HCT116 (cell line): ENCODE data around the gene ERCC5. TPM values are rescaled to one million over a fixed set of nuclear protein-coding genes. Genes with fewer than 3 reads are reported as not detected.

Experiments
- ATAC-seq: fragments of 200-7000 bp; cut with Tn5 transposase; 2 replicates; pipeline ENCODE4 v1.9.1; 2020; ENCODE audit warnings: mild to moderate bottlenecking, moderate library complexity
- BruUV-seq: library from RNA; stranded (reverse); fragments of 400-500 nt; replicated peaks from 2 replicates; lab custom pipeline; 2021; lab: Mats Ljungman, UMichigan
- CTCF ChIA-PET: fragments of 300-600 bp; sonication (Branson Sonifier 250); formaldehyde crosslinking; loops from one replicate; lab custom pipeline; 2021; ENCODE audit warnings: antibody characterized with exemption; lab: Charles Lee
- POLR2A ChIA-PET: fragments of 300-600, 350-600 bp; sonication (Branson Sonifier 250); formaldehyde crosslinking; loops from one replicate; lab custom pipeline; 2021; ENCODE audit warnings: antibody characterized with exemption; lab: Charles Lee
- RAD21 ChIA-PET, 2 experiments: fragments of 300-600 bp; sonication (Branson Sonifier 250); formaldehyde crosslinking; loops; one replicate each; lab custom pipeline; 2023; ENCODE audit warnings: low total read pairs in 2 of 2; ENCODE audit not compliant: uncharacterized antibody in 2 of 2, unreplicated experiment in 2 of 2, low non-redundant PET in 1 of 2; lab: Charles Lee
- DNase-seq: peaks from one replicate; pipeline ENCODE4 v3.0.0-alpha.2; 2010; ENCODE audit warnings: low read depth, low spot score
- H2AFZ ChIP-seq: fragments of 200-600 bp; shearing (Covaris generic), sonication (generic); 2 replicates; pipeline ENCODE4 v1.6.1; 2017; ENCODE audit warnings: low read depth, mixed run types, mixed read lengths, antibody characterized with exemption, low read length; ENCODE audit not compliant: poor library complexity, severe bottlenecking
- H3K27ac ChIP-seq: 2 replicates; pipeline ENCODE4 v1.5.1; 2012; ENCODE audit warnings: low read depth, low read length
- H3K27me3 ChIP-seq: fragments of 200-600 bp; sonication (generic); 2 replicates; pipeline ENCODE4 v1.6.1; 2016; ENCODE audit warnings: mixed run types, low read length, mixed read lengths; ENCODE audit not compliant: insufficient read depth
- H3K36me3 ChIP-seq, 2 experiments: fragments of 200-500 bp in 1 of 2; fragments of 200-600 bp in 1 of 2; sonication (Bioruptor generic) in 1 of 2; sonication (generic) in 1 of 2; 2 replicates each; pipeline versions ENCODE4 v1.5.1 to v1.6.1; 2014 to 2016; ENCODE audit warnings: low read length in 2 of 2, inconsistent platforms in 1 of 2, mixed read lengths in 1 of 2, mixed run types in 1 of 2; ENCODE audit not compliant: insufficient read depth in 2 of 2, control insufficient read depth in 1 of 2
- H3K4me1 ChIP-seq, 2 experiments: fragments of 200-600 bp in 1 of 2; sonication (generic) in 1 of 2; 2 replicates each; pipeline versions ENCODE4 v1.5.1 to v1.6.1; 2012 to 2017; ENCODE audit warnings: low read length in 2 of 2, inconsistent platforms in 1 of 2, mild to moderate bottlenecking in 1 of 2, mixed read lengths in 1 of 2, mixed run types in 1 of 2, moderate library complexity in 1 of 2; ENCODE audit not compliant: insufficient read depth in 2 of 2, control insufficient read depth in 1 of 2
- H3K4me2 ChIP-seq: fragments of 200-600 bp; sonication (generic); 2 replicates; pipeline ENCODE4 v1.6.1; 2017; ENCODE audit warnings: mixed run types, low read length, mixed read lengths
- H3K4me3 ChIP-seq, 2 experiments: fragments of 200-600 bp in 1 of 2; sonication (generic) in 1 of 2; replicated peaks in 1 of 2; 2 replicates each; pipeline ENCODE4 v1.5.1; 2011 to 2016; ENCODE audit warnings: low read length in 2 of 2, control low read depth in 1 of 2, low read depth in 1 of 2, mild to moderate bottlenecking in 1 of 2, mixed read lengths in 1 of 2, mixed run types in 1 of 2
- H3K79me2 ChIP-seq: fragments of 200-600 bp; sonication (generic); 2 replicates; pipeline ENCODE4 v1.6.1; 2017; ENCODE audit warnings: mild to moderate bottlenecking, mixed run types, low read length, moderate library complexity, mixed read lengths; ENCODE audit not compliant: insufficient read depth
- H3K9ac ChIP-seq: fragments of 200-600 bp; sonication (generic); 2 replicates; pipeline ENCODE4 v1.6.1; 2016; ENCODE audit warnings: low read length, mixed read lengths
- H3K9me2 ChIP-seq: fragments of 200-600 bp; sonication (generic), shearing (Covaris generic); 2 replicates; pipeline ENCODE4 v1.6.1; 2017; ENCODE audit warnings: mixed run types, mild to moderate bottlenecking, moderate library complexity; ENCODE audit not compliant: insufficient read depth
- H3K9me3 ChIP-seq, 2 experiments: fragments of 200-500 bp in 1 of 2; fragments of 200-600 bp in 1 of 2; sonication (Bioruptor generic) in 1 of 2; sonication (generic) in 1 of 2; 2 replicates each; pipeline ENCODE4 v1.6.1; 2014 to 2017; ENCODE audit warnings: low read length in 2 of 2, mixed read lengths in 2 of 2, inconsistent platforms in 1 of 2, low read depth in 1 of 2, mild to moderate bottlenecking in 1 of 2, mixed run types in 1 of 2, moderate library complexity in 1 of 2; ENCODE audit not compliant: control insufficient read depth in 1 of 2, insufficient read depth in 1 of 2
- H4K20me1 ChIP-seq: fragments of 200-600 bp; sonication (generic), shearing (Covaris generic); 2 replicates; pipeline ENCODE4 v1.6.1; 2017; ENCODE audit warnings: mixed run types, mild to moderate bottlenecking, moderate library complexity; ENCODE audit not compliant: insufficient read depth
- CEBPB ChIP-seq: IDR thresholded peaks from 2 replicates; pipeline ENCODE4 v1.6.1; 2012; ENCODE audit warnings: low read depth
- EGR1 ChIP-seq: IDR thresholded peaks from 2 replicates; pipeline ENCODE4 v1.6.1; 2012; ENCODE audit warnings: low read depth
- ELF1 ChIP-seq: IDR thresholded peaks from 2 replicates; pipeline ENCODE4 v1.6.1; 2012; ENCODE audit warnings: low read depth, borderline replicate concordance
- JUND ChIP-seq: IDR thresholded peaks from 2 replicates; pipeline ENCODE4 v1.6.1; 2012
- MAX ChIP-seq: IDR thresholded peaks from 2 replicates; pipeline ENCODE4 v1.6.1; 2012
- POLR2AphosphoS5 ChIP-seq: IDR thresholded peaks from 2 replicates; pipeline ENCODE4 v1.6.1; 2011; ENCODE audit warnings: mild to moderate bottlenecking, low read depth, low read length, moderate library complexity
- RAD21 ChIP-seq: IDR thresholded peaks from 2 replicates; pipeline ENCODE4 v1.6.1; 2012; ENCODE audit warnings: low read depth, mild to moderate bottlenecking
- REST ChIP-seq: IDR thresholded peaks from 2 replicates; pipeline ENCODE4 v1.6.1; 2012; ENCODE audit warnings: low read depth
- SIN3A ChIP-seq: IDR thresholded peaks from 2 replicates; pipeline ENCODE4 v1.6.1; 2012; ENCODE audit warnings: low read depth
- SRF ChIP-seq: IDR thresholded peaks from 2 replicates; pipeline ENCODE4 v1.6.1; 2012; ENCODE audit warnings: low read depth
- YY1 ChIP-seq: IDR thresholded peaks from 2 replicates; pipeline ENCODE4 v1.6.1; 2011; ENCODE audit warnings: low read length, low read depth, moderate library complexity, mild to moderate bottlenecking; ENCODE audit not compliant: insufficient replicate concordance; ENCODE audit errors: extremely low read depth
- ZFX ChIP-seq: fragments of 450-650 bp; IDR thresholded peaks from 2 replicates; pipeline ENCODE4 v1.6.1; 2017
- intact Hi-C: fragments of 100-400 bp; cut with micrococcal nuclease; formaldehyde crosslinking; loops from 2 replicates; pipeline ENCODE4 v1.10.0; 2022
- total RNA-seq: library from RNA; stranded (reverse); gene quantifications from one replicate; pipeline ENCODE4 v1.2.1, GENCODE V29; 2021; ENCODE audit not compliant: unreplicated experiment
- TF ChIP-seq, protein P1 (sequence below): IDR thresholded peaks from 2 replicates; pipeline ENCODE4 v1.6.1; 2012
- TF ChIP-seq, protein P2 (sequence below): IDR thresholded peaks from 2 replicates; pipeline ENCODE4 v1.6.1; 2011; ENCODE audit warnings: mild to moderate bottlenecking, low read length, moderate library complexity; ENCODE audit not compliant: insufficient replicate concordance; ENCODE audit errors: extremely low read depth

ERCC5 gene
- total RNA-seq, 1 experiment from 2014 or later = 25.6 TPM

GRCh38 chr13:102909971-102910370 is 64.1 kb downstream of the ERCC5 start:
- H3K9ac ChIP-seq = no peak overlapping the region
- H4K20me1 ChIP-seq = no peaks in the 10 kb centered on the region
- no peak for TF ChIP-seq SRF
- no peak for TF ChIP-seq JUND
- TF ChIP-seq MAX = no peak
- TF ChIP-seq, protein P1, sequence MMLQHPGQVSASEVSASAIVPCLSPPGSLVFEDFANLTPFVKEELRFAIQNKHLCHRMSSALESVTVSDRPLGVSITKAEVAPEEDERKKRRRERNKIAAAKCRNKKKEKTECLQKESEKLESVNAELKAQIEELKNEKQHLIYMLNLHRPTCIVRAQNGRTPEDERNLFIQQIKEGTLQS = no peak
- no peak for TF ChIP-seq RAD21
- TF ChIP-seq, all 23 proteins: peak for 0
- Histone ChIP-seq H2AFZ (no peak overlapping the region), H3K27ac (no peak overlapping the region), H3K9me3 (no peaks in the 10 kb centered on the region), H3K4me3 (no peak overlapping the region), H3K9me2 (no peaks in the 10 kb centered on the region), H3K4me2 (no peak overlapping the region), H3K79me2 (no peaks in the 10 kb centered on the region), H3K4me1 (no peaks in the 10 kb centered on the region), H3K27me3 (no peaks in the 10 kb centered on the region), H3K36me3 (no peaks in the 10 kb centered on the region)
- no peak for DNase-seq
- RAD21 ChIA-PET = no interaction called here
- no TSS peak for BruUV-seq
- intact Hi-C loops = loop anchor here (10.0 kb wide), 1 partner anchor 875 kb away; no protein-coding TSS in a partner anchor
- ATAC-seq = no peak
- CTCF ChIA-PET = no interaction called here
- POLR2A ChIA-PET = no interaction called here

GRCh38 chr13:102911336-102911735 is 65.5 kb downstream of the ERCC5 start:
- H2AFZ ChIP-seq = no peak overlapping the region
- no peaks in the 10 kb centered on the region for H3K9me3 ChIP-seq
- no peaks in the 10 kb centered on the region for H3K27me3 ChIP-seq
- no peaks in the 10 kb centered on the region for H4K20me1 ChIP-seq
- H3K36me3 ChIP-seq = no peaks in the 10 kb centered on the region
- no peak overlapping the region for H3K4me2 ChIP-seq
- no peak overlapping the region for H3K4me3 ChIP-seq
- RAD21 ChIA-PET = no interaction called here
- CTCF ChIA-PET = interaction anchor here (1.4 kb wide), 1 partner anchor 41 kb away, joined by 3 read pairs; no protein-coding TSS in a partner anchor
- intact Hi-C loops = loop anchor here (10.0 kb wide), 1 partner anchor 873 kb away; no protein-coding TSS in a partner anchor
- H3K9ac ChIP-seq = no peak overlapping the region
- DNase-seq (no peak), ATAC-seq (no peak)
- no peaks in the 10 kb centered on the region for H3K9me2 ChIP-seq
- no peak overlapping the region for H3K27ac ChIP-seq
- POLR2A ChIA-PET = no interaction called here
- no peaks in the 10 kb centered on the region for H3K79me2 ChIP-seq
- no peaks in the 10 kb centered on the region for H3K4me1 ChIP-seq
- no TSS peak for BruUV-seq
- TF ChIP-seq ELF1 = no peak
- no peak for TF ChIP-seq POLR2AphosphoS5
- TF ChIP-seq YY1 = no peak
- TF ChIP-seq EGR1 = no peak
- TF ChIP-seq JUND = no peak
- TF ChIP-seq, protein P1 = no peak
- TF ChIP-seq SIN3A = no peak
- no peak for TF ChIP-seq MAX
- TF ChIP-seq, protein P2, sequence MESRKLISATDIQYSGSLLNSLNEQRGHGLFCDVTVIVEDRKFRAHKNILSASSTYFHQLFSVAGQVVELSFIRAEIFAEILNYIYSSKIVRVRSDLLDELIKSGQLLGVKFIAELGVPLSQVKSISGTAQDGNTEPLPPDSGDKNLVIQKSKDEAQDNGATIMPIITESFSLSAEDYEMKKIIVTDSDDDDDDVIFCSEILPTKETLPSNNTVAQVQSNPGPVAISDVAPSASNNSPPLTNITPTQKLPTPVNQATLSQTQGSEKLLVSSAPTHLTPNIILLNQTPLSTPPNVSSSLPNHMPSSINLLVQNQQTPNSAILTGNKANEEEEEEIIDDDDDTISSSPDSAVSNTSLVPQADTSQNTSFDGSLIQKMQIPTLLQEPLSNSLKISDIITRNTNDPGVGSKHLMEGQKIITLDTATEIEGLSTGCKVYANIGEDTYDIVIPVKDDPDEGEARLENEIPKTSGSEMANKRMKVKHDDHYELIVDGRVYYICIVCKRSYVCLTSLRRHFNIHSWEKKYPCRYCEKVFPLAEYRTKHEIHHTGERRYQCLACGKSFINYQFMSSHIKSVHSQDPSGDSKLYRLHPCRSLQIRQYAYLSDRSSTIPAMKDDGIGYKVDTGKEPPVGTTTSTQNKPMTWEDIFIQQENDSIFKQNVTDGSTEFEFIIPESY = no peak
- TF ChIP-seq CEBPB = no peak
- TF ChIP-seq REST = no peak
- TF ChIP-seq ZFX = no peak
